Prostate gland (tissue), 2 donors: ENCODE measurements around the gene KRTAP19-4.

Experiments
- CTCF ChIP-seq, 4 experiments: fragments of 200-600 bp in 2 of 4; fragments of 450-650 bp in 2 of 4; sonication (generic) in 2 of 4; IDR thresholded peaks; 1 replicate in 3 of 4; 2 replicates in 1 of 4; pipeline ENCODE4 v1.5.1; 2016 to 2019; ENCODE audit warnings: antibody characterized with exemption in 4 of 4, mild to moderate bottlenecking in 2 of 4, moderate library complexity in 2 of 4
- POLR2A ChIP-seq: fragments of 450-650 bp; IDR thresholded peaks from one replicate; pipeline ENCODE4 v1.6.1; 2016; ENCODE audit warnings: antibody characterized with exemption, mild to moderate bottlenecking

DNA sequence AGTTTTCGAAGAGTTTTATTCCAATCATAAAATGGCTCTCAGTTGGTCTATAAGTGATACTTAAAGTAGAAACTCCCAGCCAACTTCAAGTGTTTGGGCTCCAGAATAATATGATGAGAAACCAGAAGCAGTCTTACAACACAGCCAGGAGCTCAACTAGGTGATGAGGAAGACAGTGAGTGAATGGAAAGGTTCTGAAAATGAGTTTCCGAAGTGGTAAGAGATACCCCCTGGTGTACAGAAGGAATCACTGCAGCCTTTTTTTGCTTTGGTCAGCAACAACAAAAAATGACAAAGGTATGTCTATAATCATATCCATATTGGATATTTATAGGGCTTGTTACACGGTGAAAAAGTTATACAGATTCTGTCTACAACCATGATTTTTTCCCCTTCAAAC lies 33.3 kb downstream of the KRTAP19-4 start:
- TF ChIP-seq CTCF (IDR thresholded peaks at IDR 0.05) (peak in 3 of 4 experiments; percentile 25 to 51 (median 47)), POLR2A (no peak)
